ENCODE results near the gene TARDBP.
"Not testable (repeated sequence)": the region's sequence is repeated elsewhere in the genome, so short reads cannot be mapped to it uniquely, and the experiment has no call there.

Gene TARDBP

DNA sequence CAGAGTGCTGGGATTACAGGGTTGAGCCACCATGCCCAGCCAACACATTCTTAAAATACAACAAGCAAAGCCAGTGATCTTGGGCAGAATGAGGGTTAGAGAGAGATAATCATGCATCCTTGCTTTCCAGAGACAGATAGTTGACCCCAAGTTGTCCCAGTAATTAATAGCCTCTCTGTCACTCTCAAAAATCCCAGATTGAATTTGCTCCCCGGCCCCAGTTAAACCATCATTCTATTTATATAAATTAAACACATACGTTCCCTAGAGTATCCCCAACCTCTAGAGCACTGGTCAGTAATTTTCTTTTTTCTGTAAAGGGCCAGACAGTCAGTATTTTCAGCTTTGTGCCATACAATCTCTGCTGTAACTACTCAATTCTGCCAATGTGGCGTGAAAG lies 16.4 kb upstream of the TARDBP start:
- peak; percentile 43 for DNase-seq

GRCh38 chr1:11000526-11000925 lies 11.9 kb upstream of the TARDBP start:
- DNase-seq = no peak

DNA sequence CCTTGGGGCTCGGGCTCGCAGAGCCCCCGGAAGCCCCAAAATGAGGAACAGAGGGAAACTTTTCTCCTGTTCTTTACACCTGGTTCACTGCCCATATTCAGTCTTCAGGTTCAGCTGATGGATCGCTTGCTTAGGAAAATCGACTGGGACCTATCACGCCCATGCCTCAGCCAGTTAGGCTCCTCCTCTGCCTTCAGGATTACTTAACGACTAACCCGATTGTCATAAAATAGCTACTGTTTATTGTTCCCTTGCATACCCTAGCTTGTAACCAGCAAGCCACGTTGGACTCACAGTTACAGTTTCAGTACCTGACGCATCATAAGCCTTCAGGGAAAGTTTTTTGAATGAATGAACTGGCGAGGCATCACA lies 692 bp downstream of the TARDBP start:
- peak; percentile 77 for DNase-seq

DNA sequence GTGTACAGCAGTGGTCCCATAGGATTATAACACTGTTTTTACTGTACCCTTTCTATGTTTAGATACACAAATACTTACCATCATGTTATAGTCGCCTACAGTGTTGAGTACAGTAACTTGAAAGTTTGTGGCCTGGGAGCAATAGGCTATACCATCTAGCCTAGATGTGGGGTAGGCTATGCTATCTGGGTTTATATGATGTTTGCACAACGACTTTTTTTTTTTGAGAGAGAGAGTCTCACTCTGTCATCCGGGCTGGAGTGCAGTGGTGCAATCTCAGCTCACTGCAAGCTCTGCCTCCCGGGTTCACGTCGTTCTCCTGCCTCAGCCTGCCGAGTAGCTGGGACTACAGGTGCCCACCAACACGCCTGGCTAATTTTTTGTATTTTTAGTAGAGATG lies 6.9 kb downstream of the TARDBP start:
- not testable (repeated sequence) for DNase-seq

- no peak for DNase-seq
These were observed 7.5 kb downstream of the TARDBP start for GRCh38 chr1:11019971-11020370.

- DNase-seq = no peak
These were observed 10.7 kb downstream of the TARDBP start for GRCh38 chr1:11023201-11023600.

DNA sequence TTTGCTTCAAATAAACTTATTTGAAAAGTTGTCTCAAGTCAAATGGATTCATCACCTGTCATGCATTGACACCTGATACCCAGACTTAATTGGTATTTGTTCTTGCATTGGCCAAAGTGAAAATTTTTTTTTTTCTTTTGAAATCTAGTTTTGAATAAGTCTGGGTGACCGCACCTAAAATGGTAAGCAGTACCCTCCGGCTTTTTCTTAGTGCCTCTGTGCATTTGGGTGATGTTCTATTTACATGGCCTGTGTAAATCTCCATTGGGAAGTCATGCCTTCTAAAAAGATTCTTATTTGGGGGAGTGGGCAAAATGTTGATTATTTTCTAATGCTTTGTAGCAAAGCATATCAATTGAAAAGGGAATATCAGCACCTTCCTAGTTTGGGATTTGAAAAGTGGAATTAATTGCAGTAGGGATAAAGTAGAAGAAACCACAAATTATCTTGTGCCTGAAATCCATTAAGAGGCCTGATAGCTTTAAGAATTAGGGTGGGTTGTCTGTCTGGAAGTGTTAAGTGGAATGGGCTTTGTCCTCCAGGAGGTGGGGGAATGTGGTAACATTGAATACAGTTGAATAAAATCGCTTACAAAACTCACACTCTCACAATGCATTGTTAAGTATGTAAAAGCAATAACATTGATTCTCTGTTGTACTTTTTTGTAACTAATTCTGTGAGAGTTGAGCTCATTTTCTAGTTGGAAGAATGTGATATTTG lies 11.9 kb downstream of the TARDBP start:
- no peak for DNase-seq

GRCh38 chr1:11024874-11025203 lies 12.4 kb downstream of the TARDBP start:
- no peak for DNase-seq

DNA sequence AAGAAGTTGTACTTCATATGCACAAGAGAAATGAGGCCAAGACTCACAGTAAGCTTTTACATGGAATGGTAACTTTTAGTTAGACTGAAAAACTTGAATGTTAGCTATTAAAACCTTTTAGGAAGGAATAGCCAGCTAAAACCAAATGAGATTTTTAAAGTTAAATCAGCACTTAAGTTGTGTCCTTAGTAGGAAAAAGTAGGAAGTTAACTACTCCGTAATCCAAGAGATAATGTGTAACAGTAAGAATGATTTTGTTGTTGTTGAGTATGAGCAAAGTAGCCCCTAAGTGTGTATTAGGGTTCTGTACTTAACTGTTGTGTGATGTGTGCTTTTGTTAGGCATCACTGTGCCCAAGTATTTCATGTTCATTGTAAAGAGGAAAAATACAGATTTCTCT lies 13.2 kb downstream of the TARDBP start:
- no peak for DNase-seq

GRCh38 chr1:11026052-11026451 lies 13.6 kb downstream of the TARDBP start:
- no peak for DNase-seq

GRCh38 chr1:11026903-11027302 lies 14.4 kb downstream of the TARDBP start:
- no peak for DNase-seq

- no peak for DNase-seq
These were observed 14.9 kb downstream of the TARDBP start for GRCh38 chr1:11027316-11027715.

DNA sequence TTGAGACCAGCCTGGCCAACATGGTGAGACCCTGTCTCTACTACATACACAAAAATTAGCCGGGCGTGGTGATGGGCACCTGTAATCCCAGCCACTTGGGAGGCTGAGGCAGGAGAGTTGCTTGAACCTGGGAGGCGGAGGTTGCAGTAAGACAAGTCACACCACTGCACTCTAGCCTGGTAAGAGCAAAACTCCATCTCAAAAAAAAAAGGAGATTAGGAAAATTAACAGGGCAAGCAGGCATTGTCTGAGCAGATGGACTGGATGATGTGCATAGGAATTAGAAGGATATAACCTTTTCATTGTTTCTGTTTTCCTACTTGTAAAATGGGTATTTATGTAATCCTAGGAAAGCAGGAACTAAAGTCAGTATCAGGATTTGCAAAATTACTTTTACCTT lies 15.6 kb downstream of the TARDBP start:
- DNase-seq = no peak

GRCh38 chr1:11030865-11031264 lies 18.4 kb downstream of the TARDBP start:
- no peak for DNase-seq

GRCh38 chr1:11031624-11032262 lies 19.3 kb downstream of the TARDBP start:
- DNase-seq = no peak

DNA sequence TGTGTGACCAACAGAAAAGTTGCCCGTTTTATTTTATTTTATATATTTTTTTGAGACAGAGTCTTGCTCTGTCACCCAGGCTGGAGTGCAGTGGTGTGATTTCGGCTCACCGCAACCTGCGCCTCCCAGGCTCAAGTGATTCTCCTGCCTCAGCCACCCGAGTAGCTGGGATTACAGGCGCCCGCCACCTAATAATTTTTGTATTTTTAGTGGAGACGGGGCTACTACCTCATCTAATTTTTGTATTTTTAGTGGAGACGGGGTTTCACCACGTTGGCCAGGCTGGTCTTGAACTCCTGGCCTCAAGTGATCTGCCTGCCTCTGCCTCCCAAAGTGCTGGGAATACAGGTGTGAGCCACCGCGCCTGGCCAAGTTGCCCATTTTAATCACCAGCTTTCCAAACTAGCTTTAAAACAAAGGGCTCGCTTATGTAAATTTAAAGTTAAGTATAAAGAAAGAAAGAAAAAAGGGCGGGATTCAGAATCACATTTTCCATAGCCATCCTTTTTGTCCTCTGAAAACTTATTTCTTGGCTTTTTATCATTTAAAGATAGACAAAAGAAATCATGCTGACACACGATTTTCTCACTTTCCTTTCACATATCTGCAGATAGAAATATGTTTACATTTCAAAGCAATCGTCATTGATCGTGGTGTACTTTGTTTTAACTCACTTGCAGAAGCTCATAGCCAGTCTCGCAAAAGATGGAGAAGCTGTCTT lies 24.7 kb downstream of the TARDBP start:
- DNase-seq = not testable (repeated sequence)

DNA sequence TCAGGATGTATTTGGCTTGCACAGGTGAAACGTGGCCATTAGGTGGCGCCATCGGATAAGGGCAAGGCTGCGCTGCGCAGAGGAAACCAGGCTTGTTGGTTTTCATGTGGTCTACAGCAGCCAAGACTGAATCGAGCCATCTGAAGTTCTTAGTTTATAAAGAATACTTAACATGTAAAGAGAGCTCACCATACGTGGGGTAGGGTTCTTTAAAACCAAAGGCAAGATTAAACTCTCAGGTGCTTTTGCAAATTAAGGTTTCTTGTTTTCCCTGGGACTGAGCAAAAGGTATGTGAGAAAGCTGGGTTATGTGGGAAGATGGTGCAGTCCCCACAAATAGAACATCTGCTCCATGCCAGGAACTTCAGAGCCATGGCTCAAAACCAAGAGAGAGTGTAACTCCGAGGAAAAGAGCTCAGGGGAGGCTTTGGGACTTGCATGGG lies 25.3 kb downstream of the TARDBP start:
- peak; percentile 93 for DNase-seq

DNA sequence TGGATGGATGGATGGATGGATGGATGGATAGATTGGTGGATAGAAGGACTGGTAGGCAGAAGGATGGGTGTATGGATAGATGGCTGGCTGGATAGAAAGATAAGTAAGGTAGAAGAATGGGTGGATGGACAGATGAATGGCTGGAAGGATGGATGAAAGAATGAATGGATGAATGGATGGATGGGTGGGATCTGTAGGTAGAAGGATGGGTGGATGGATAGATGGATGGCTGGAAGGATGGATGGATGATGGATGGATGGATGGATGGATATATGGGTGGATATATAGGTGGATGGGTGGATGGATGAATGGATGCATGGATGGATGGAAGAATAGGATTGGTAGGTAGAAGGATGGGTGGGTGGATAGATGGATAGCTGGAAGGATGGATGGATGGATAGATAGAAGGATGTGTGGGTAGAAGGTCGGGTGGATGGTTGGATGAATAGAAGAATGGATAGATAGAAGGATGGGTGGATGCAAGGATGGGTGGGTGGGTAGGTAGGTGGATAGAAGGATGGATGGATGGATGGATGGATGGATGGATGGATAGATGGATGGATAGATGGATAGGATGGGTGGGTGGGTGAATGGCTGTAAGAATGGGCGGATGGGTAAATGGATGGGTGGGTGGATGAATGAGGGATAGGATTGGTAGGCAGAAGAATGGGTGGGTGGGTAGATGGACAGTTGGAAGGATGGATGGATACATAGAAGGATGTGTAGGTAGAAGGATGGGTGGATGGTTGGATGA lies 27.1 kb downstream of the TARDBP start:
- no peak for DNase-seq

DNA sequence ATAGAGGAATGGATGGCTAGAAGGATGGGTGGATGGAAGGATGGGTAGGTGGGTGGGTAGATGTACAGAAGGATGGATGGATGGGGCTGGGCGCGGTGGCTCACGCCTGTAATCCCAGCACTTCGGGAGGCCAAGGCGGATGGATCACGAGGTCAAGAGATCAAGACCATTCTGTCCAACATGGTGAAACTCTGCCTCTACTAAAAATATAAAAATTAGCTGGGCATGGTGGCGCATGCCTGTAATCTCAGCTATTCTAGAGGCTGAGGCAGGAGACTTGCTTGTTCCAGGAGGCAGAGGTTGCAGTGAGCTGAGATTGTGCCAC lies 27.6 kb downstream of the TARDBP start:
- DNase-seq = not testable (repeated sequence)

- no peak for DNase-seq
These were observed 28.6 kb downstream of the TARDBP start for GRCh38 chr1:11041048-11041447.

GRCh38 chr1:11042065-11042464 lies 29.6 kb downstream of the TARDBP start:
- DNase-seq = no peak

- DNase-seq = no peak
These were observed 30.8 kb downstream of the TARDBP start for GRCh38 chr1:11042995-11043874.

All from NCI-H82 (cell line).